HUES48 (cell line): ENCODE data around the gene PEAK3.

ENCODE experiments used
- H3K27ac ChIP-seq: one replicate; pipeline ENCODE4 v1.7.0; 2013; ENCODE audit warnings: low read depth, low read length, inconsistent platforms
- H3K27me3 ChIP-seq: 2 replicates; pipeline ENCODE4 v1.6.1; 2013; ENCODE audit warnings: mild to moderate bottlenecking, low read length; ENCODE audit not compliant: control insufficient read depth, insufficient read depth
- H3K36me3 ChIP-seq: 2 replicates; pipeline ENCODE4 v1.6.1; 2013; ENCODE audit warnings: low read length; ENCODE audit not compliant: control insufficient read depth, insufficient read depth
- H3K4me1 ChIP-seq: 2 replicates; pipeline ENCODE4 v1.6.1; 2013; ENCODE audit warnings: mild to moderate bottlenecking, low read length; ENCODE audit not compliant: control insufficient read depth, insufficient read depth
- H3K4me3 ChIP-seq: 2 replicates; pipeline ENCODE4 v1.5.1; 2013; ENCODE audit warnings: mild to moderate bottlenecking, low read depth, low read length
- H3K9ac ChIP-seq: 2 replicates; pipeline ENCODE4 v1.6.1; 2013; ENCODE audit warnings: mild to moderate bottlenecking, low read depth, low read length, moderate library complexity
- H3K9me3 ChIP-seq: 2 replicates; pipeline ENCODE4 v1.6.1; 2013; ENCODE audit warnings: low read length; ENCODE audit not compliant: control insufficient read depth, insufficient read depth

The PEAK3 gene, protein sequence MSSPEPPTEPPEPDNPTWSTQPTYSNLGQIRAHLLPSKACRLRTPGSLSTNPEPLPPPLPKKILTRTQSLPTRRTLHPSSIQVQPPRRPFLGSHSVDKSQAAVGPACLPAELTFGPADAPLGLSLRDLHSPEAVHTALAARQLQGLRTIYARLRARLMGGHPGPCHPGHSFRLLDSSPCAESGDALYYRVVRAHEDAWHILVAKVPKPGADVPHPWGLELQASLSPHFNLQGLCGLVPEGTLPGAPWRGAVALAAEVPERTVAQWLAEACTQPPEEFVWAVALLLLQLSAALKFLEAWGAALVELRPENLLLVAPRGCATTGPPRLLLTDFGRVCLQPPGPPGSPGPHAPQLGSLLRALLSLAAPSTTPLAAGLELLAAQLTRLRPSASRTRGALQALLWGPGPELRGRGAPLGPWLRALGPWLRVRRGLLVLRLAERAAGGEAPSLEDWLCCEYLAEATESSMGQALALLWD

DNA sequence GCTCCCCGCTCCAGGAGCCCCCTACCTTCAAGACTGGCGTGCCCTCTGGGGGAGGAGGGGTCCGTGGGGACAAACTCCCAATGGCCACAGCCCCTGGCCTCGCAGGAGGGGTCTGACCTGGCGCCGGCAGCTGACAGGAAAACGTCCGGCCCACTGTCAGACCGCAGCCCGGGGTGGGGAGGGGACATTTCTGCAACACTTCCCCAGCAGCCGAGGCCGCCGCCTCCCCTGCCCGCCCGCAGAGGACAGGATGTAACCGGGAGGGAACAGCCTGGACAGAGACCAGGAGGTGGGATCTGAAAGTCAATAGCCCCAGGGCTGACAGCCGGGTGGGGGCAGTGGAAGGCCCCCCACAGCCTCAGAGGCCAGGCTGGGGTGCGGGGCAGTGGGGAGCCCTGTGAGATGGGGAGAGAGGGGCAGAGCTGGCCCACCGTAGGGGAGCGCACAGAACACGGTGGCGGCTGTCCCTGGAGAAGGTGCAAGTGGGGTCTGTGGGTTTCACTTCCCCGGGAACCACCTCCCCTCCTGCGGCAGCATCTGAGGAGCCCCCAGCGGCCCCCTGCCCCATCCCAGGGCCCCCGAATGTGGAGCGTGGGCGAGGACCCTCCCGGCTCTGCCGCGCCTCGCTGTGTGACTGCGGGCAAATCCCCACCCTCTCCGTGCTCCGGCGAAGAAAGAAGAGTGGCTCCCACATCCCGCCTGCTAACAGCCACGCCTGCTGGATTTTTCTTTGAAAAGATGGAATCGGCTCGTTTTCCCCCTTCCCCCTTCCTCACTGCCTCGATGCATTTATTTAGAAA, at the start of gene PEAK3:
Gene PEAK3, minus strand, starts transcription at position 114 of the 800 bp plus-strand sequence. CDS start 1,244 bp downstream, outside the sequence.
- peaks cover 24% of the 10 kb centered on the region for H3K27me3 ChIP-seq
- H3K9ac ChIP-seq = no peak within 1 kb of the TSS
- H3K9me3 ChIP-seq = no peaks in the 10 kb centered on the region
- H3K36me3 ChIP-seq = no peaks in the 10 kb centered on the region
- no peak within 1 kb of the TSS for H3K27ac ChIP-seq
- H3K4me1 ChIP-seq = no peaks in the 10 kb centered on the region
- peak within 1 kb of the TSS; percentile 57 for H3K4me3 ChIP-seq

DNA sequence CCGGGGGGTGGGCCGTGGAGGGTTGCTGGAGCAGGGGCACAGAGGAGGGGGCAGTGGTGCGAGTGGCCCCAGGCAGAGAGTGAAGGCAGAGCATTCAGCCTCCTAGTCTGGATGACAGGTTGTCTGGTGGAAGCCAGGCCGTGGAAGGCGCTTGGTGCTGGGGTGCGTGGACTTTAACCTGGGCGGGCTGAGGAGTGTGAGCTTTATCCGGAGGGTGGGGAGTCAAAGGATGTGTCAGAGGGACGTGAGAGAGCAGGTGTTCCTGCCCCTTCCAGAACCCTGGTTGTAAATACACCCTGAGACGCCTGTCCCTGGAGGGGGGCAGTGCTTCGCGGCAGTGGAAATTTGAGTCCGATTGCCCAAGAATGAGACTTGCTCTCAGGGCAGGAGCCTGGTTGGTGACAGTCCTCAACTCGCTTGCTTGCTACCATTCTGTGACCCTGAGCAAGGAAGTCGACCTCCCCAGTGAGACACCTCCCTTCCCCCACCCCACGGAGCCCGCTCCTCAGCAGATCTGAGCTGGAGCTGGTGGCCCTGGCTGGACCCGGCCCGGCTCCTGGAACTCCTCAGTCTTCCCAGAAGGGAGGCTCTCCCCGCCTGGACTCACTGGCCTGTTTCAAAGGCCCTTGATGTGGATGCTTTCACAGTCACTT, 48.8 kb upstream of the PEAK3 start:
- Histone ChIP-seq H3K4me1 (peaks cover 30% of the 10 kb centered on the region), H3K4me3 (no peak overlapping the region), H3K9ac (no peak overlapping the region), H3K36me3 (peaks cover 5% of the 10 kb centered on the region; the same call in 1 of the 2 replicates), H3K9me3 (no peaks in the 10 kb centered on the region), H3K27me3 (no peaks in the 10 kb centered on the region), H3K27ac (peak overlapping the region; percentile 79)

DNA sequence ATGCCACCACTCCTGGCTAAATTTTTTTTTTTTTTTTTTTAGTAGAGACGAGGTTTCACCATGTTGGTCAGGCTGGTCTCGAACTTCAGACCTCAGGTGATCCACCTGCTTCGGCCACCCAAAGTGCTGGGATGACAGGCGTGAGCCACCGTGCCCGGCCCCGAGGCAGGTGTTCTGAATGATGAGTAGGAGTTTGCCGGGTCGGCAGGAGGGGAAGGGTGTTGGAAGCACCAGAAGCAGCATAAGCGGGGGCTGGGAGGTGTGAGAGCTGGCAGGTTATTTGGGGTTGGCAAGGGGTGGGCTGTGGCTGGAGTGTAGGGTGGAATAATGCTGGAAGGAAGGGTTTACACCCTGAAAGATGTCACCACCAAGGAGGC, 48.3 kb upstream of the PEAK3 start:
- H3K9ac ChIP-seq = no peak overlapping the region
- H3K4me1 ChIP-seq = peaks cover 30% of the 10 kb centered on the region
- H3K36me3 ChIP-seq = peaks cover 8% of the 10 kb centered on the region; the same call in 1 of the 2 replicates
- no peaks in the 10 kb centered on the region for H3K9me3 ChIP-seq
- no peak overlapping the region for H3K4me3 ChIP-seq
- H3K27ac ChIP-seq = no peak overlapping the region
- no peaks in the 10 kb centered on the region for H3K27me3 ChIP-seq

DNA sequence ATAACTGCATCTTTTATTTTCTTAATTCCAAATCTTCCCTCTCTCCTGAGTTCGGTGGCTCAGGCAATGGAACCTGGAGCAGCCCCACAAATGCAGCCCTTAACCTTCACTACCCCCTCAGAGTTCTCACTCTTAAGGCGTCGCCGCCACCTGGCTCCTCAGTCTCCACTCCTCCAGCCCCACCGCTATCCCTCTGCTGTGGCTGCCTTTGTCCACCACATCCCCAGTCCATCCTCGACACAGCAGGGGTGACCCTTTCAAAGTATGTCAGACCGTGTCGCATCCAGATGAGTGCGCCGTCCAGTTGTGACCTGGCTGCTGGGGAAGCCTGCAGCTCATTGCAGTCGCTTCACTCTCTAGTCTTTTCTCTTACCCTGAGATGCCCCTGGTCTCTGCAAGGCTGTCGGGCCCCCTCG, 47.5 kb upstream of the PEAK3 start:
- no peak overlapping the region for H3K27ac ChIP-seq
- peak overlapping the region; percentile 99 for H3K4me3 ChIP-seq
- H3K4me1 ChIP-seq = peaks cover 30% of the 10 kb centered on the region
- H3K27me3 ChIP-seq = no peaks in the 10 kb centered on the region
- H3K9me3 ChIP-seq = no peaks in the 10 kb centered on the region
- no peak overlapping the region for H3K9ac ChIP-seq
- peaks cover 16% of the 10 kb centered on the region; the same call in 1 of the 2 replicates for H3K36me3 ChIP-seq

DNA sequence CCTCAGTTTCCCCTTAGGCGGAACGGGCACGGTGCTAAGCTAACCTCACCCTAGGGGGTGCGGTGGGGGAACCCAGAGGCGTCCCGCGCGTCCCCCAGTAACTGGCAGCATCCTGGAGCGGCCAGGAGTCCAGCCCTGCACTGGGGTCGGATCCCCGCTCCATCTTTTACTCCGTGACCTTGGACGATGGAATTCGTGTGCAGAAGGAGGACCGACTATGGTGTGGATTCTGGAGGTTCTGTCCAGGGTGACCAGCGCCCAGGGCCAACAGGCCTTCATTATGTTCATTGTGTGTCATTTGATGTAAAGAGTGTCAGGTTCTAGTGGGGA, 47.1 kb upstream of the PEAK3 start:
- Histone ChIP-seq H3K4me3 (peak overlapping the region; percentile 99), H3K9ac (peak overlapping the region; percentile 90), H3K9me3 (no peaks in the 10 kb centered on the region), H3K27me3 (no peaks in the 10 kb centered on the region), H3K36me3 (peaks cover 19% of the 10 kb centered on the region), H3K4me1 (peaks cover 30% of the 10 kb centered on the region), H3K27ac (peak overlapping the region; percentile 95)

DNA sequence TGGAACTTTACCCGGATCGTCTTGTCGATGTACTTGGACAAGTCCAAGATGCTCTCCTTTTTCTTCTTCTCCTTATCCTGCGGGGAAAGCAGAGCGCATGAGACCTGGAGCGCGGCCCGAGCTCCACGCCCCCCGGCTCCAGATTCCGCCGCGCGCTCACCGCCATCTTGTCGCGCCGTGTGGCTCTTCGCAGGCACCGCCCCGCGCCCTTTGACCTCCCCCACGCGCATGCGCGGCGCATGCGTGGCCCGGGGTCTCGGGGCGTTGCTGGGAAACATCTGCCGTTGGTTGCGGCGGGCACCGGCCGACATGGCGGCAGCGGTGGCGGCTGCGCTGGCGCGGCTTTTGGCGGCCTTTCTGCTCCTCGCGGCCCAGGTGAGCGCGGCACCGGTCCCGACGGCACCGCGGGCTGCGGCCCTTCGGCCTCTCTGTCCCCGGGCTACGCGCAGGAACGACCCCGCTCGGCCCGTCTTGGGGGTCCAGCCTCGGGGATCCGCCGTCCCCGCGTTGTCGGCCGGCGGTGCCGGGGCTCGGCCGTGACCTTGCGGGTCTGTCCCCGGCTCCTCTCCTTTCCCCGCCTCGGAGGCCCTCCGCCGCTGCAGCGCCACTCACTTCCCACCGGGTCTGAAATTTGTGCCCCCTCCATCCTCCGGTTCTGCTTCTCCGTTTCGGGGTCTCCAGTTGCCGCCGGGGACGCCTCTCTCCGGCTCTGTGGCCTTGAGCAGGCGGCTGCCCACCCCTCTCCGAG, 46.6 kb upstream of the PEAK3 start, which contains the start of the genes LSM7 and SPPL2B:
Gene LSM7, minus strand, starts transcription at position 186 of the 748 bp plus-strand sequence. Its CDS starts 20 bp downstream, at position 166.
Gene SPPL2B, plus strand, starts transcription at position 284 of the 748 bp plus-strand sequence. Its CDS starts 26 bp downstream, at position 310.
- Histone ChIP-seq H3K9ac (peak within 1 kb of the TSS; percentile 90), H3K4me1 (peaks cover 30% of the 10 kb centered on the region)

DNA sequence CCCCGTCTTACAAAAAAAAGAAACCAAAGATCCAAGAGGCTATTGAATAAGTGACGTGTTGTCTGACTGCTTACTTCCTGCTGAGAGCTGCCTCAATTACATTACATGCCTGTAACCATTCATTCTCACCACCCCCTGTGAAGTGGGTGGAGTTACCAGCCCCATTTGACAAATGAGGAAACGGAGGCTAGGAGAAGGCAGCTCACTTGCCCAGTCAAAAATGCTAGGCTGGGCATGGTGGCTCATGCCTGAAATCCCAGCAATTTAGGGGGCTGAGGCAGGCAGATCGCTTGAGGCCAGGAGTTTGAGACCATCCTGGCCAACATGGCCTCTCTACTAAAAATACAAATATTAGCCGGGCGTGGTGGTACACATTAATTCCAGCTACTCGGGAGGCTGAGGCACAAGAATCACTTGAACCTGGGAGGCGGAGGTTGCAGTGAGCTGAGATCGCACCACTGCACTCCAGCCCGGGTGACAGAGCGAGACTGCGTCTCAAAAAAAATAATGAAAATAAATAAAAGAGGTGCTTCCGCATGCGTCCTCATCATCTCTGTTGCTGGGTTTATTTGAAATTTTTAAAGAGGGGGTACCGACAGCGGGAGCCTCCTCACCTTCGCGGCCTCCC, 45.9 kb upstream of the PEAK3 start:
- Histone ChIP-seq H3K27me3 (no peaks in the 10 kb centered on the region), H3K4me1 (peaks cover 30% of the 10 kb centered on the region), H3K27ac (peak overlapping the region; percentile 95), H3K9ac (peak overlapping the region; percentile 90), H3K9me3 (no peaks in the 10 kb centered on the region), H3K4me3 (peak overlapping the region; percentile 99), H3K36me3 (peaks cover 21% of the 10 kb centered on the region)

More for the DNA sequence above, 46.6 kb upstream of the PEAK3 start, which contains the start of the genes LSM7 and SPPL2B:
- H3K4me3 ChIP-seq = peak within 1 kb of the TSS; percentile 99
- H3K27me3 ChIP-seq = no peaks in the 10 kb centered on the region
- peak within 1 kb of the TSS; percentile 95 for H3K27ac ChIP-seq
- H3K9me3 ChIP-seq = no peaks in the 10 kb centered on the region
- peaks cover 21% of the 10 kb centered on the region for H3K36me3 ChIP-seq

DNA sequence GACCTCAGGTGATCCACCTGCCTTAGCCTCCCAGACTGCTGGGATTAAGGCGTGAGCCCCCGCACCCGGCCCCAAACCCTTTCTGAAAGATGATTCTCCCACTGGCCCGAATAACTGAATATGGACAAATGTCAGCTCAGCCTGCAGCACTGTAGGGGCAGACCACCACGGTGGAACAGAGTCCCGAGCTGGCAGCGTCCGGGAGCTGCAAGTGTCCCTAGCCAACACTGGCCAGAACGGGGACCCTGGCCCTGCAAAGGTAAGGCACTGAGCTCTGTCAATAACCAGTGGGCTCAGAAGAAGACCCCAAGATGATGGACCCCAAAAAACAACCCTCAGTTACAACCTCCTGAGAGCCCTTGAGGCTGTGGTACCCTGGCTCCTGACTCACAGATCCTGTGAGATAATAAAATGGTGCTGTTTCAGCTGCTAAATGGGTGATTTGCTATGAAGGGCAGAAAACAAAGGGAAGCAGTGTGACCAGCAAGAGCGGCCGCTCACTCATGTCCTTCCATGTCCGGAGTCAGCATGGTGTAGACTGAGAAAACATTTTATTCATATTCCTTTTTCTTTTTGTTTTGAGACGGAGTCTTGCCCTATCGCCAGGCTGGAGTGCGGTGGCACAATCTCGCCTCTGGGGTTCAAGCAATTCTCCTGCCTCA, 44.9 kb upstream of the PEAK3 start:
- Histone ChIP-seq H3K9me3 (no peaks in the 10 kb centered on the region), H3K9ac (no peak overlapping the region), H3K4me3 (no peak overlapping the region), H3K4me1 (peaks cover 30% of the 10 kb centered on the region), H3K27me3 (no peaks in the 10 kb centered on the region), H3K36me3 (peaks cover 28% of the 10 kb centered on the region), H3K27ac (peak overlapping the region; percentile 95)

DNA sequence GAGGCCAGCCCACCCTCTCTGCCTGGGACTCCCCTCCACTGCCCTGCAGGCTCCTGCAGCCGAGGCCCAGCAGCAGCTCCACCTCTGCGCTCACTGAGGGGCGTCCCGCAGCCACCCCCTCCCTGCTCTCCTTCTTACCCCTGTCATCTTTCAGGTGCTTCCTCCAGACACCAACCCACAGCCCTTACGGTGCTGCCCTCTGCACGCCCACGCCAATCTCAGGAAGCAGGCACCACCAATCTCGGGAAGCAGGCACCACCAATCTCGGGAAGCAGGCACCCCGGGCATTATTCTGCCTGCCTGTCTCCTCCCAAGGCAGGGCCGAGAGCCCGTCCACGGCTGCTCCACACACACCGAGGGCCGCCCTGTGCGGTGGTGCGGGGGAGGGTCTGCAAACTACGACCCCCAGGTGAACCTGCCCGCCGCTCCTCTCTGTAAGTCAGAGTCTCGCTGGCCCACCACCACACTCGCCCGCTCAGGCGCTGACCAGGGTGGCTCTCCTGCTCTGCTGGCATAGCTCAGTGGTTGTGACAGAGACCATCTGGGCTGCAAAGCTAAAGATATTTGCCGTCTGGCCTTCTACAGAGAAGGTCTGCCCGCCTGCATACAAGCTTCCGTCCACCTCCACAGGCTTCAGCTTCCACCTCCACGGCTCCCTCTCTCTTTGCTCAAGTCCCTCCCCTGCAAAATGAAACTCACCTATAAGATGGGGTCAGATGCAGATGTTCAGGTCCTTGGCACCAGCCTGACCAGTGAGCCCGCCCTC, 43.5 kb upstream of the PEAK3 start:
- H3K9ac ChIP-seq = no peak overlapping the region
- no peaks in the 10 kb centered on the region for H3K27me3 ChIP-seq
- no peaks in the 10 kb centered on the region for H3K9me3 ChIP-seq
- H3K4me3 ChIP-seq = no peak overlapping the region
- H3K36me3 ChIP-seq = peaks cover 32% of the 10 kb centered on the region
- peaks cover 16% of the 10 kb centered on the region for H3K4me1 ChIP-seq
- no peak overlapping the region for H3K27ac ChIP-seq
